ENCODE measurements around the gene EXTL2.
"Not testable (repeated sequence)": the region's sequence is repeated elsewhere in the genome, so short reads cannot be mapped to it uniquely, and the experiment has no call there.

Gene EXTL2, protein sequence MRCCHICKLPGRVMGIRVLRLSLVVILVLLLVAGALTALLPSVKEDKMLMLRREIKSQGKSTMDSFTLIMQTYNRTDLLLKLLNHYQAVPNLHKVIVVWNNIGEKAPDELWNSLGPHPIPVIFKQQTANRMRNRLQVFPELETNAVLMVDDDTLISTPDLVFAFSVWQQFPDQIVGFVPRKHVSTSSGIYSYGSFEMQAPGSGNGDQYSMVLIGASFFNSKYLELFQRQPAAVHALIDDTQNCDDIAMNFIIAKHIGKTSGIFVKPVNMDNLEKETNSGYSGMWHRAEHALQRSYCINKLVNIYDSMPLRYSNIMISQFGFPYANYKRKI

DNA sequence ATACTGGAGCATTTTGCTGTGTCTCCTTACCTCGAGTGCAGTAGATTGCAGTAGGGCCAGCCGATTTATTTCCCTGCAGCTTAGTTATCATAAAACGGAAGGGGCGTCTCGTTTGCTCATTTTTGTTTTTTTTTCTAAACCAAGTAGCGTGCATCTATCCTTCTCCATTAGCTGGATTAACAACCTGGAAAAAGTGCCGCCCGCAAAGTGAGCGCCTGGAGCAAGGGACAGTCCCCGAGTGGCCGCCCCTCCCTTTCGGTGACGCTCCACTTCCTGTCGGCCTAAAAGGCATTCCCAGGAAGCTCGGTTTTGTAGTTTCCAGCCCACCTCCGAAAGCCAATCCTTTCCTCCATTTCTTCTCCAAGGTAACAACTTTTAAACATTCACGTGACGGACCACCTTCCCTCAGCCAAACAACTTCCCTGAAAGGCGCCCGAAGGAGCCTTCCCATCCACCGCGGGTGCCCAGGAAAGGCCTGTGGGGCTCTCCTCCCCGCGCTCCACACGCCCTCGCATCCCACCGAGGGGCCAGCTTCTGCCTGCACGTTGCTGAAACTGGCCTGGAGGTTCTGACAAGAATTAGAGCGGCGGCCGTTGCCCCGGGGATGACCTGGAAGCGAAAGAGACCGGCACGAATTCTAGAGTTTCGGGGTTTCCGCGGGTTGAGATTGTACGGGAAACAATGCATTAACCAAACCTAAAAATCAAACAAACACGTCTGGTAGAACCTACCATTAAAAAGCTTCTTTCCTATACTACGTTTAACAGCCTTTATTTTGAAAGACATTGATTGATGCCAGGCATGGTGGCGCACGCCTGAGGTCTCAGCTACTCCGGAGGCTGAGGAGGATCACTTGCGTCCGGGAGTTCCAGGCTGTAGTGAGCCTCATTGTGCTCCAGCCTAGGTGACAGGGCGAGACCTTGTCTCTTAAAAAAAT lies at the start of gene EXTL2:
Gene EXTL2 (minus strand): TSS at position 240 of the 937 bp plus-strand sequence. CDS start 6,085 bp downstream, outside the sequence.
- peak; percentile 85 for DNase-seq

DNA sequence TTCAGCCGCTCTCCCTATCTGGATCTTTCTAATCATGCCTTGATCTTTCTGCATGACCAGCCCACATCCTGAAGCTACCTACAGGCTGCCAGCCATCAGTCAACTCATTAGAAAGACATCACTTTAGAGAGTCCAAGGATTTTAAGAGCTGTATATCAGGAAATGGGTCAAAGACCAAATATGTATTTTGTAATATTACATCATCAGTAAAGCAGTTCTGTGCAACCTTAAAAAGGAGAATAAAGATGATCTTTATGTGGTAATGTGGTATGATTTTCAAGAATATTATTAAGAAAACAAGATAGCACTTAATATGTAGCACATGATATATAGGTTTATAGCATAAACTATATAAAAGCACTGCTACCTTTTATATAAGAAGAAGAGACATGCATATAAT lies 48.9 kb upstream of the EXTL2 start:
- no peak for DNase-seq

DNA sequence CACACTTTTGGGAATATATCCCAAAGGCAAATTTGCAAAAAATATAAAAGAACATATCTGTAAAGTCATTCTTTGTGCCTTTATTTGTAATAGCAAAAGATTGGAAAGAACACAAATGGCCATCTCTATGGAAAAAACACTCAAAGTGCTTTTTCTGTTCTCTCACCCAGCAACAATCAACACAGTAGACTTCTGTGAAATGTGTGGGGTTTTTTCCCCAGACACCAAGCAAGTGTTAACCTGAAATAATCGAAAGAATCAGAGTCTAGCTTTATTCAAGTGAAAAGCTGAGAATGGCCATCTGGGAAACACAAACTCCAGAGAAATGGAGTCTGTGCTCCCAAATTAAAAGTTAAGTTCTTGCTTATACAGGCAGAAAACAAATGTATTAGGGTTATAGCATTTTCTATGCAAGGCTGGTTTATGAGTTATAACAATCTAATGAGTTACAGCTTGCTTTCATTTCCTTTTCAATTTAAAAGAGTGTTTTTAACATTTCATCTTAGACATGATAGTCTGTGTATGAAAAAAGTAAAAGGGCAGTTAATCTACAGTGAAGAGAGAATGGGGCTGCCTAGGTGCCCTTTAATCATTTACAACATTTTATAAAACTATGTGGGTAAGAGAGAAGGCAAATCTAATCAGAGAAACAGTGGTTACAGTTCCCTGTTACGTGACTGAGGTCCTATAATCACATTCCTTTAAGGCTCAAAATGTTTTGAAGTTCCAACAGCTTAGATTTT lies 47.8 kb upstream of the EXTL2 start:
- DNase-seq, result no peak

DNA sequence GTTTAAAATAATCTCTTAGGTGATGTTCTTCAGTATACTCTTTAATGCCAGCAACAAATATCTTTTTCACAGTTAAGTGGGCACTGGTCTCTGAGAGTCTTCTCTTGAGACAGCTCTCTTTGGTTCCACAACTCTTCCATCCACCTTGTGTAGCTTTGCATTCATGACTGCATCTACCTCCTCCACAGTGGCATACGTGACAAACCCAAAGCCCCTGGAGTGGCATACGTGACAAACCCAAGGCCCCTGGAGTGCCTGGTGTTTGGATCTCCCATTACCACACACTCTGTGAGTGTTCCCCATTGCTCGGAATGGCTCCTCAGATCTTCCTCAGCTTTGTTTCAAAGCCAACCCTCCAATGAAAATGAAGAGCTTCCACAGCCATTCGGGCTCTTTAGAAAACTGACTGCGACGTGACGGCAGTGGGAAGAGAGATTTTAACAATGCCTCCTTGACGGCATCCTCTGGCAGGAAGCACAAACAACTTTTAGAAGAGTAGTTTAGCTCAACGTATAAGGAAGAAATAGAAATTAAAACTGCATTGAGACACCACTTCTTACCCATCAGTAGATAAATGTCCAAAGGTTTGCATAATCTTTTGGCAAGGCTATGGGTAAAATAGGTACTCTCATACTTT lies 47.1 kb upstream of the EXTL2 start:
- no peak for DNase-seq

DNA sequence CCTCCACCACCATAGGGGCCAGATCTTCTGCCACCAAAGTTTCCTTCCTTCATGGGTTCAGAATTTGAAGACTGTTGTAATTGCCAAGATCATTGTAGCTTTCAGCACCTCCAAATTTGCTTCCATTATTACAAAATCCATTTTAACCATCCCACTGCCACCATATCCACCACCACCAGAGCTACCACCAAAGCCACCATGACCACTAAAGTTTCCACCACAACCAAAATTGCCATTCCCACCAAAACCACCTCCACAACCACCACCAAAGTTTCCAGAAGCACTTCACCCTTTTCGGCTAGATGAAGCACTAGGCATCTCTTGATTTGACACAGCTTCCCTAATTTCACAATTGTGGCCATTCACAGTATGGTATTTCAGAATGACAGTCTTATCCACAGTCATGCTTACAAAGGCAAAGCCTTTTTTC lies 46.5 kb upstream of the EXTL2 start:
- DNase-seq, result no peak

DNA sequence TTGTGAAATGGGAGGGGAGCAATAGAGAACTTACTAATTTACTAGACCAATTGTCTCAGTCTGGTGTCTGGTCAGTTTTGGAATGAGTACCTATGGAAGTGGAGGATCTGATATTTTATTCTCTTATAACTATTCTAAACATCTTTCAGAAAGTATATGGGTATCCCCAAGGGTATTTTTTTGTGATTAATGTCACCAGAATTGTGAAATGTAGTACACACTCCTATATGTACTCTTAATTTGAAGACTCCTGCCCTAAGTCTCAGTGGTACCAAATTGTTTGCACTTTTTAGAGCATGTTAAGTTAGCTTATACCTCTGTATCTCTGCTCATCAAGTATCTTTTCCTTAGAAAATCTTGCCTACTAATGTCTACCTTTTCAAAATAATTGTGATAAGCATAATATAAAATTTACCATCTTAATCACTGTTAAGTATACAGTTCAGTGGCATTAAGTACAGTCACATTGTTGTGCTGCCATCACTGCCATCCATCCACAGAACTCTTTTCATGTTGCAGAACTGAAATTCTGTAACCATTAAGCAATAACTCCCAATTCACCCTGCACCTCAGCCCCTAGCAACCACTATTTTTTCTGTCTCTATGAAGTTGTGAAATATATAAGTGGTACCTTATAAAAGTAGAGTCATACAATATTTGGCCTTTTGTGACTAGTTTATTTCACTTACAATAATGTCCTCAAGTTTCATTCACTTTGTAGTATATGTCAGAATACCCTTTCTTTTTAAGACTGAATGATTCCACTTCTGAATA lies 41.7 kb upstream of the EXTL2 start:
- no peak for DNase-seq

DNA sequence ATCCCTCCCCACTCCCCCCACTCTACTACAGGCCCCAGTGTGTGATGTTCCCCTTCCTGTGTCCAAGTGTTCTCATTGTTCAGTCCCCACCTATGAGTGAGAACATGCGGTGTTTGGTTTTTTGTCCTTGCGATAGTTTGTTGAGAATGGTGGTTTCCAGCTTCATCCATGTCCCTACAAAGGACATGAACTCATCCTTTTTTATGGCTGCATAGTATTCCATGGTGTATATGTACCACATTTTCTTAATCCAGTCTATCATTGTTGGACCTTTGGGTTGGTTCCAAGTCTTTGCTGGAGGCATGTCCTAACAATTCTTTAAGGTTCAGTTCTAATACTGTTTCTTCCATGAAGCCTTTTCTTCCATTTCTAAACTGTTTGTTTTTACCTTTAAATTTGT lies 38.9 kb upstream of the EXTL2 start:
- DNase-seq, result not testable (repeated sequence)

DNA sequence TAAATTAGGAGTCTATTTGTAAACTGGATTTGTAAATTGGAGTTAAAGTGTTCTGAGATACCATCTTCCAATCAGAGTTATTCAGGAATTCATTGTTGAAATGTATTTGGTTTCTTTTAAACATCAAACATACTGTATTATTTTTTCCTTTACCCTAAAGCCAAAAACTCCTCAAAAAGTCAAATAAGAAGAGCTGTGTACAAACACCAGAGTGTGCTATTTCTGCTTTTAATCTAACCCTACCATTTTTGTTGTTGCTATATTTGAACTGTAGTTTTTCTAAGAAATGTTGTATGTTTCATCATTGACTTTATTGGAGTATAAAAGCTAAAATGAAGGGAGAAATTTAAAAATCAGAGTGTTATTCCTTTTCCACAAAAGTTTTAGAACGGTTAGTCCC lies 37.1 kb upstream of the EXTL2 start:
- DNase-seq, result no peak

DNA sequence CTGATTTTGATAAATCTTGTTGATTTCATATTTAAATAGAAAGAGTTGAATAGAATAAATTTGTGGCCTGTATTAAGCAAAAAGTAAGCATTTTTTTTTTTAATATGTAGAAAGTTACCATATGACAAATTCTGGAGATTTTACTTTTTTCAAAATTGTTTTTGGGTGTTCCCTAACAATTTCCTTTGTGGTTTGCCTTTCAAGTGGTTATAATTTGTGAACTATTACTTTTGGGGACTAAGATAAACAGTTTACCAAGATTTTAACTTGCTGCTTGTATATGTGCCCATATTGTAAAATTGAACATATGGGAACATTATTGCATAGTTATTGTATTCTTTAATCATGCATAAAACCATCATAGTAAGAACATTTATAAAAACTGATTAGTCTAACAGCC lies 35.9 kb upstream of the EXTL2 start:
- no peak for DNase-seq

DNA sequence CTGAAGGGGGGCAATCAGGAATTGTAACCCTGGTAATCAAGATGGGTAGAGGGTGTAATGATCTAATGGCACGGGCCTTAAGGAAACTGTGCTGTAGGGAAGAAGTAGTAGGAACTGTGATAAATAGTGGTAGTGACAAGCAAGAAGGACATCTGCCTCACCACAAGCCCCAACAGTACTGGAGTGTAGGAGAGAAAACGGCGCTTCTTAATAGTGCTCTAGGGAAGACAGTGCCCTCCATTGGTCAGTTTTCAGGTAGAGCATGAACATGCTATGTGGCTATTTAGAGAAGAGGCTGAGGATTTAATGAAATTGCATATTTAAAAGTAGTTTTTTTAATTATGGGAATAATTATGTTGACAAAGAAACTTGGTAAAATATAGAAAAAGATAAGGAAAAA lies 33.5 kb upstream of the EXTL2 start:
- DNase-seq, result no peak

DNA sequence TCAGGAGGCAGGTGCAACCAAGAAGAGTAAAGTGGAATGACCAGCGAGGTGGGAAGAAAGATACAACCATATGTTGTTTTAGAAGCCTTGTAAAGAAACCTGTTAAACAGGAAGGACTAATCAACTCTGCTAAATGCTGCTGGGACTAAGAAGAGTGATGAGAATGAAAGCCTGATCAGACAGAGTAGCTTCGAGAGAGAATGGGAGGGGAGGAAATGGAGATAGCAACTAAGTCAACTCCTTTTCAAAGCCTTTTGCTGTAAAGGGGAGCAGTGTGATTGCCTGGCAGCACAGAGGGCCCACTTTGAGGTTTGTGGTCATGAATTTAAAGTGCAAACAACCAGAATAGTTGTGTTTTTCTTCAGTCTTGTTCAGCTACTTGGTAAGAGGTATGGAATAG lies 32.6 kb upstream of the EXTL2 start:
- no peak for DNase-seq

DNA sequence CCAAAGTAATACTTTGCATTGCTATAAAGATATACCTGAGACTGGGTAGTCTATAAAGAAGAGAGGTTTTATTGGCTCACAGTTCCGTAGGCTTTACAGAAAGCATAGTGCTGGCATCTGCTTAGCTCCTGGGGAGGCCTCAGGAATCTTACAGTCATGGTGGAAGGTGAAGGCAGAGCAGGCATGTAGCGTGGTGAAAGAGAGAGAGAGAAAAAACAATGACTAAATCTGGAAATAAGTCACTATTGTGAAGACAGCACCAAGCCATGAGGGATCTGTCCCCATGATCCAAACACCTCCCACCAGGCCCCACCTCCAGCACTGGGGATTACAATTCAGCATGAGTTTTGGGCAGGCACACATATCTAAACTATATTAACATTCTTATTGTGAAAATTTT lies 31.6 kb upstream of the EXTL2 start:
- DNase-seq, result no peak

DNA sequence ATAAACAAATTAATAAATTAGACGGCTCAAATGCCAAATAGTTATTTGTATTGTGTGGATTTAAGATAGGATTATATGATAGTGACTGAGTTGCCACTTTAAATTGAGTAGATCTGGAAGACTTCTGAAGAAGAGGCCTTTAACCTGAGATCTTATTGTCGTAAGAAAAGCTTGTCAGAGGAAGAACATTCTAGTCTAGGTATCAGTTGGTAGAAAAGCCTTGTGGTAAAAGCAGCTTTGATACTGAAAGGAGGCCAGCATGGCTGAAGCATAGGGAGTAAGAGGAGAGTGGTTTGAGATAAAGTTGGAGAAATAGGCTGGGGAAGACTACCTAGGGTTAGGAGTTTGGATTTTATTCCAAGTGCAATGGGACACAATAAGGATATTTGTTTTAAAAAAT lies 30.3 kb upstream of the EXTL2 start:
- DNase-seq, result no peak

DNA sequence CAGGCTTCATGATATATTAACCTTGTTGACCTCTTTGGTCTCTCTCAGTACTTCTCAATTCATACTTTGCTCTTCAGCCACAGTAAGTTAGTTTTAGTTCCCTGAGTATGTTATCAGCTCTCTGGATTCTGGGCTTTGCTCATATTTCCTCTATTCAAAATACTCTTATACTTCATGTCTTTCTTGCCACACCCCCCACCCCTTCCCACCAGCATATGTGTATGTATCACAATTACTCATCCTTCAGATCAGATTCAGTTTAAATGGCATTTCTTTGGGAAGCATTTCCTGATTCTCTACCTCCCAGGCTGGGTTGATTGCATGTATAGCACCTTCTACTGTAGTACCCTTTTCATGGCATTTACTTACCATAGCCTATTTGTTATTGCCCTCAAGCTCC lies 29.6 kb upstream of the EXTL2 start:
- no peak for DNase-seq

DNA sequence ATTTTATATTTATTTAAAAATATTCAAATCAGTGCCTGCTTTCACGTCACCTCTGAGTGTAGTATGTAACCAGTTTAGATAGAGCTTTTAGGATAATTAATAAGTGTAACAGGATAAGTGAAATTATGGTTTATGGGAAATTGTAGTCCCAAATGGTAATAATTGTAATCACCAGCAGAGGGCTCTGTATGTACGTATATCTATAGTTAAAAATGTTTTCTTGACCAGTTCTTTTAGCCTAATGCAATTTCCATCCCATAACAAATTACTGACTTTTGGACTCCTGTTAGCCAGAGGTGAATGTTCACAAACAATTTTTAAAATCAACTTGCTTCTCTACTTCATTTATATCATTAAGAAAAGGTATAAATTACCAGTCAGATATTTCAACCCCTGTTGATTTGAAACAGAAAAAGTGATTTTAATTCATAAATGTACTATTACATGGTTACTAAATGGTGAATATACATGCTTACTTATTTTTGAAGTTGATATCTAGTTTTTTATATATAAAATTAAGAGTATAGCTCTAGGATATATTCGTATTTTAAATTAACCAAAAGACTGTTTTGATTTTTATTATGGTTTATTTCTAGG lies 26.6 kb upstream of the EXTL2 start:
- DNase-seq, result peak; percentile 57

DNA sequence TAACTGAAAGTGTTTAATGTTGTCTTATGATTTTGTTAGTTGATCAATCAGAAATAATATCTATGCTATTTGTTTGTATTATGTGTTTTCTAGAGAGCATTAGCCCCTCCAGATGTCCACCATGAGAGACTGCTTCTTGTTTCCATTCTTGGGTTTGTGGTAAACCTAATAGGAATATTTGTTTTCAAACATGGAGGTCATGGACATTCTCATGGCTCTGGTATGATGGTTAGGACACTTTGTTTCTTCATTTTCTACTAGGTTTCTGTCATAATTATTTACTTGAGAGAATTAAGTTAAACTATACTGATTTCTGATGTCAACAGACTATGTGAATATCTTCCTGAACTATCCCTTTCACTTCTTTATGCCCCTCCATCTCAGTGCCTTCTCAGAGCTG lies 17.4 kb upstream of the EXTL2 start:
- DNase-seq, result no peak

DNA sequence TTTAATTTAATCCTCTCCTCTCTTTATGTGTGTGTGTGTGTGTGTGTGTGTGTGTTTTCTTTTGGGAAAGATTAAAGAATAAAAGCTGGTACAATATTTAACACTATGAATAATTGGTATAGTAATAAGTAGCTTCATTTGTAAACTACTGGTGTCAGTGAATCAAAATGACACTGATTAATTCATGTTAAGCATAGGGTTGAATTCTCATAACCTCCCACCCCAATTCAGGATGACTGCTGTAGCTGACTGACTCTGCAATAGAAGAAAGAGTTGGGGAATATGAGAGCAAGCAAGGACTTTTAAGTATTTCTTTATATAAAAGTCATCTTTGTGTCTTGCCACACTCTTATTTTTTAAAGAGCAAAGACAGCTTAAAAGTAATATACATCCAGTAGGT lies 14.4 kb upstream of the EXTL2 start:
- no peak for DNase-seq

DNA sequence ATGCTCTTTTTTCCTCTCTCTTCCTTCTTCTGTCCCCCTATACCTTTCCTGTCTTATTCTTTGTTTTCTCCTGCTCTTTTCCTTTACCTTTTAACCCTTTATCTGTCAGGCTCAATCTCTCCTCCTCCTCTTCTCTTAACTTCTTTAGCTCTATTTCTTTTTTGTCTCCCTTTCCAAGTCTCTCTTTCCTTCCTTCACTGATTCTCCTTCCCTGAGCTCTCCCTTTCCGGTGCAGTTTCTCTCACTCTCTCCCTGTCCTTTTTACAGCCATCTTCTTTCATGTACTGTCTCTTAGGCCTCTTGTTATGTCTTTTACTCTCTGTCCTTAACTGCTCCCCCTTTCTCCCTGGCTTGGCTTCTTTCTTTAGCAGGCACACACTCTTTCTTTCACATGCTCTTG lies 13.2 kb upstream of the EXTL2 start:
- no peak for DNase-seq

DNA sequence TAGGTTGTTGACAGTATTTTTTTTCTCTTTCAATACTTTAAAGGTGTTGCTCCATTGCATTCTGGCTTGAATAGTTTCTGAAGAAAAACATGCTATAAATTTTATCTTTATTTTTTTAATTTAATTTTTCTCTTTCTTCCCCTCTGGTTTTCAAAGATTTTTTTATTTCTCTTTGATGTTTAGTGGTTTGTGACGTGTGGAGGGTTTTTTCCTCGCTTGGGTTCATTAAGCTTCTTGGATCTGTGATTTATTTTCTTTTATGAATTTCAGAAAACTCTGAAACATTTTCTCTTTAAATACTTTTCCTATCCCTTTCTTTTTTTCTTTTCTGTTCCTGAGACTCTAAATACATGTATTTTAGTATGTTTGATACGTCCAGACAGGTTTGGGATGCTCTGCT lies 10.5 kb upstream of the EXTL2 start:
- no peak for DNase-seq

DNA sequence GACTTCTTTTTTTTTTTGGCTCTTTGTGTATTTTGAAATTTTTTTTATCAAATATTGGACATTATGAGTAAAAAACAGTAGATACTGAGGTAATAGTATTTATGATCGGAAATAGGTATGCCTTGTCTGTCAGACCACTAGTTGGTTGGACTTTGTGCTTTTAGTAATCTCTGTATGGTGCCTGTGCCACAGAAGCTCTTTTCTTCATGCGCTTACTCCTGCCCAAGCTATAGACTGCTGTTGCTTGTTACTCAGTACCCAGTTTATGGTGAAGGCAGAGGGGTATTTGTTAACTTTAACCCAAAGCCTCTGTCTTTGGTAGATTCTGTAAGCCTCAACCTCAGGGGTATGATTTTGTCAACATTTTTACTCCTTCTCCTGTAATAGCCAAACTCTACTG lies 9.9 kb upstream of the EXTL2 start:
- no peak for DNase-seq

DNA sequence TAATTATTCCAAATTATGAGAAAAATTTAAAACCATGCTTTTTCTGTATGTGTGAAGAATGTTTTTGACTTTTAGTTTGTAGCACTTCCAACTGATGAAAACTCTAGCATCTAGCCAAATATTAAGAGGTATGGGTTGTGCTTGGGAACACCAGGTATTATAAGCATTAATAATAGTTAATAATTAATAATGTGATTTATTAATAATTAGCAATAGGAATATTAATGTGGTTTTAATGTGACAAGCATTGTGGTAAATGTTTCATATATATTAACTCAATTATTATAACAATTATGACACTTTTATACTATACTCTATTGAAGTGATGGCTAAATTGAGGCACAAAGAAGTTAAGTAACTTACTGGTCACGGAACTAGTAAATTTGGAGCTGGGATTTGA lies 9.1 kb upstream of the EXTL2 start:
- no peak for DNase-seq

DNA sequence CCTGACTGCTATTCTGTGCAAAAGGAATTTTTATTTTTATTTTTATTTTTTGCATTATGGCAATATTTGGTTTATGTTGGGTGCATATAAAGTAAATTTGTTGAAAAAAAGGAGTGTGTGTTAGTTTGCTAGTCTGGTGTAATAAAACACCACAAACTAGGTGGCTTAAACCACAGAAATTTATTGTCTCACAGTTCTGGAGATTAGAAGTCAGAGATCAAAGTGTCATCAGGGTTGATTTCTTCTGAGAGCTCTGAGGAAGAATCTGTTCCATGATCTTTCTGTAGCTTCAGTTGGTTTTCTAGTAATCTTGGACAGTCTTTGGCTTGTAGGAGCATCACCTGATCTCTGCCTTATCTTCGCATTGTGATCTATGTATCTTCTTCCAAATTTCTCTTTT lies 7.7 kb upstream of the EXTL2 start:
- no peak for DNase-seq
